Thyroid gland (tissue), 4 donors: ENCODE measurements around the gene MR1.

Source experiments
- CTCF ChIP-seq, 6 experiments: fragments of 200-600 bp in 3 of 6; fragments of 450-650 bp in 3 of 6; sonication (generic) in 3 of 6; IDR thresholded peaks; one replicate each; pipeline ENCODE4 v1.5.1; 2016 to 2019; ENCODE audit warnings: antibody characterized with exemption in 6 of 6, mild to moderate bottlenecking in 2 of 6, inconsistent platforms in 1 of 6, moderate library complexity in 1 of 6
- POLR2A ChIP-seq, 2 donors: fragments of 450-650 bp; IDR thresholded peaks; one replicate each; pipeline ENCODE4 v1.6.1; 2017; ENCODE audit warnings: antibody characterized with exemption in 2 of 2, mild to moderate bottlenecking in 2 of 2, moderate library complexity in 1 of 2

- TF ChIP-seq CTCF (IDR thresholded peaks at IDR 0.05) = no peak
- no peak for TF ChIP-seq POLR2A (IDR thresholded peaks at IDR 0.05)
These were observed 6.6 kb downstream of the MR1 start for GRCh38 chr1:181040284-181040865.
